ENCODE measurements around the gene QRFP. TPM values are rescaled to one million over a fixed set of nuclear protein-coding genes. Genes with fewer than 3 reads are reported as not detected.

The QRFP gene
- total RNA-seq, 1 experiment from 2014 or later: not detected

GRCh38 chr9:130934702-130935647 lies 38.4 kb upstream of the QRFP start:
- Histone ChIP-seq H3K4me2 (ENCODE audit: low read length) (no peak overlapping the region), H3K4me3 (replicated peaks in 1 of 2; ENCODE audit: low read depth in 1 of 2, low read length in 2 of 2) (no peak overlapping the region), H4K20me1 (ENCODE audit: insufficient read depth) (no peaks in the 10 kb centered on the region), H3K9me2 (ENCODE audit: insufficient read depth) (no peaks in the 10 kb centered on the region), H3K36me3 (ENCODE audit: control insufficient read depth in 1 of 2, insufficient read depth in 2 of 2, low read length in 2 of 2) (no peaks in the 10 kb centered on the region), H3K9ac (ENCODE audit: low read length) (no peak overlapping the region), H3K27me3 (ENCODE audit: insufficient read depth, low read length) (no peaks in the 10 kb centered on the region), H3K4me1 (ENCODE audit: control insufficient read depth in 1 of 2, insufficient read depth in 2 of 2, low read length in 2 of 2) (peaks cover 27 to 42% of the 10 kb centered on the region in 2 experiments), H3K9me3 (ENCODE audit: control insufficient read depth in 1 of 2, insufficient read depth in 1 of 2, low read depth in 1 of 2, low read length in 2 of 2) (no peaks in the 10 kb centered on the region), H3K27ac (ENCODE audit: low read depth, low read length) (no peak overlapping the region), H3K79me2 (ENCODE audit: insufficient read depth, low read length) (no peaks in the 10 kb centered on the region), H2AFZ (ENCODE audit: low read depth, low read length, poor library complexity, severe bottlenecking) (no peak overlapping the region)
- ChIA-PET RAD21 (ENCODE audit: low non-redundant PET in 1 of 2, low total read pairs in 2 of 2, uncharacterized antibody in 2 of 2, unreplicated experiment in 2 of 2) (no interaction called here), CTCF (interaction anchor here (1.0 kb wide), 1 partner anchor 63 kb away, joined by 3 read pairs; no protein-coding TSS in a partner anchor), POLR2A (interaction anchor here (1.3 kb wide), 1 partner anchor 17 kb away, joined by 3 read pairs; no protein-coding TSS in a partner anchor)
- no peak for ATAC-seq
- DNase-seq (ENCODE audit: low read depth, low spot score): no peak
- intact Hi-C loops (cut with micrococcal nuclease): no loop called here
- TF ChIP-seq CTCF (IDR thresholded peaks at IDR 0.05 in 2 of 3, conservative IDR thresholded peaks at IDR 0.05 in 1 of 3; ENCODE audit: borderline replicate concordance in 1 of 3, insufficient read depth in 1 of 3, low read depth in 2 of 3, low read length in 2 of 3): no peak
- no peak for TF ChIP-seq SIN3A (IDR thresholded peaks at IDR 0.05; ENCODE audit: low read depth)
- TF ChIP-seq ATF3 (IDR thresholded peaks at IDR 0.05): no peak
- no peak for TF ChIP-seq YY1 (IDR thresholded peaks at IDR 0.05; ENCODE audit: extremely low read depth, insufficient replicate concordance, low read depth, low read length)
- TF ChIP-seq ZFX (IDR thresholded peaks at IDR 0.05): no peak
- TF ChIP-seq TCF7L2 (IDR thresholded peaks at IDR 0.05; ENCODE audit: borderline replicate concordance, extremely low read depth, insufficient read depth, insufficient read length): no peak
- no peak for TF ChIP-seq POLR2A (IDR thresholded peaks at IDR 0.05; ENCODE audit: borderline replicate concordance, extremely low read depth, insufficient read depth, insufficient read length)
- no peak for TF ChIP-seq REST (IDR thresholded peaks at IDR 0.05; ENCODE audit: low read depth)
- BruUV-seq (replicated peaks): no TSS peak
